ENCODE measurements around the gene NPRL2. TPM values are rescaled to one million over a fixed set of nuclear protein-coding genes. Genes with fewer than 3 reads are reported as not detected.

Gene NPRL2
- total RNA-seq, 3 donors from 2014 or later (not counting 1 experiment from before 2014, with no cell fraction given): 78.9 to 87.6 (median 80.9) TPM

DNA sequence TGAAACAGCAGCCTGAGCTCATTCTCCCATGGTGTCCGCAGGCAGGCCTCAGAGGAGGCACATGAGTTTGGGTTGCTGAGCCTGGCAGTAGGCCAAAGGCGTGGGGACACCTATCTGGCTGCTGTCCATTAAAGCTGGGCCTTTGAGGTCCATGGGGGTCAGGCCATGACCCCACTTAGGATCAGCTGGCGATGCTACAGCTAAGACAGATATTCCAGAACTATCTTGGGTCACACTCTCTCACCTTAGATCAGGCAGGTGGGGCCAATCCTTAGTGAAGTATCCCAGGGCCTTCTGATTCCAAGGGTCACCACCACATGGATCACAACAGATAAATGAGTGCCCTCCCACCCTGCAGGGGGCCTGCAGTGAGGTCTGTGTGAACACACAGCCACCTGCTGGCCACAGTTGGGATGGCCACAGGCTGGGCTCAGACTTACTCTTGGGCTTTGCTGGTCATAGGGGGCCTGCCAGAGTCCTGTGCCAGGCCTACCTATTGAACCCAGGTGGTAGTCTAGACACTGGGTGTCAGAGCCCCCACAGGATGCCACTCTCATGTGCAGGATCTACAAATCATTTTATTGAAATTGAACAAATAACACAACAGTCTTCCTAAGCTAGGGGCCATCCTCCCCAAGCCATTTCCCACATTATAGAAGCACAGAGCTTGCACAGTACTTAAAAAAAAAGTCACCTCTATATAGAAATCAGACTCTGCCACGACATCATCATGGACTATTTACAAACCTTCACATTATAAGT is 26.0 kb downstream of the NPRL2 start:
- peak in 1 of 3 donors; percentile 26 for ATAC-seq
- Histone ChIP-seq H3K36me3 (ENCODE audit: control insufficient read depth, insufficient read depth, low read length) (peaks cover 11% of the 10 kb centered on the region), H3K27ac (ENCODE audit: low read length) (no peak overlapping the region), H3K4me3 (ENCODE audit: low read length) (no peak overlapping the region), H3K27me3 (ENCODE audit: control insufficient read depth, insufficient read depth, low read length) (no peaks in the 10 kb centered on the region), H3K4me1 (ENCODE audit: control insufficient read depth, insufficient read depth, low read length) (peaks cover 52% of the 10 kb centered on the region), H3K9me3 (ENCODE audit: control insufficient read depth, insufficient read depth, low read length) (no peaks in the 10 kb centered on the region)
- no peaks in the 10 kb centered on the region for H3K36me3 Mint-ChIP-seq
- intact Hi-C loops (cut with micrococcal nuclease): no loop called here
- peak overlapping the region; percentile 38 to 52 for H3K27ac Mint-ChIP-seq
- peaks cover 10 to 46% of the 10 kb centered on the region in 2 donors for H3K4me1 Mint-ChIP-seq
- TF ChIP-seq, protein P1, sequence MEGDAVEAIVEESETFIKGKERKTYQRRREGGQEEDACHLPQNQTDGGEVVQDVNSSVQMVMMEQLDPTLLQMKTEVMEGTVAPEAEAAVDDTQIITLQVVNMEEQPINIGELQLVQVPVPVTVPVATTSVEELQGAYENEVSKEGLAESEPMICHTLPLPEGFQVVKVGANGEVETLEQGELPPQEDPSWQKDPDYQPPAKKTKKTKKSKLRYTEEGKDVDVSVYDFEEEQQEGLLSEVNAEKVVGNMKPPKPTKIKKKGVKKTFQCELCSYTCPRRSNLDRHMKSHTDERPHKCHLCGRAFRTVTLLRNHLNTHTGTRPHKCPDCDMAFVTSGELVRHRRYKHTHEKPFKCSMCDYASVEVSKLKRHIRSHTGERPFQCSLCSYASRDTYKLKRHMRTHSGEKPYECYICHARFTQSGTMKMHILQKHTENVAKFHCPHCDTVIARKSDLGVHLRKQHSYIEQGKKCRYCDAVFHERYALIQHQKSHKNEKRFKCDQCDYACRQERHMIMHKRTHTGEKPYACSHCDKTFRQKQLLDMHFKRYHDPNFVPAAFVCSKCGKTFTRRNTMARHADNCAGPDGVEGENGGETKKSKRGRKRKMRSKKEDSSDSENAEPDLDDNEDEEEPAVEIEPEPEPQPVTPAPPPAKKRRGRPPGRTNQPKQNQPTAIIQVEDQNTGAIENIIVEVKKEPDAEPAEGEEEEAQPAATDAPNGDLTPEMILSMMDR (IDR thresholded peaks at IDR 0.05): peak; percentile 80
- WGBS (ENCODE audit: insufficient coverage): 68% methylated on average over 4 of the region's 4 CpGs
- peak; percentile 59 to 76 for DNase-seq
- no peaks in the 10 kb centered on the region for H3K27me3 Mint-ChIP-seq (ENCODE audit: low read depth in 2 of 2)
- peak overlapping the region; percentile 28 for H3K4me3 Mint-ChIP-seq
- H3K9me3 Mint-ChIP-seq: no peaks in the 10 kb centered on the region

DNA sequence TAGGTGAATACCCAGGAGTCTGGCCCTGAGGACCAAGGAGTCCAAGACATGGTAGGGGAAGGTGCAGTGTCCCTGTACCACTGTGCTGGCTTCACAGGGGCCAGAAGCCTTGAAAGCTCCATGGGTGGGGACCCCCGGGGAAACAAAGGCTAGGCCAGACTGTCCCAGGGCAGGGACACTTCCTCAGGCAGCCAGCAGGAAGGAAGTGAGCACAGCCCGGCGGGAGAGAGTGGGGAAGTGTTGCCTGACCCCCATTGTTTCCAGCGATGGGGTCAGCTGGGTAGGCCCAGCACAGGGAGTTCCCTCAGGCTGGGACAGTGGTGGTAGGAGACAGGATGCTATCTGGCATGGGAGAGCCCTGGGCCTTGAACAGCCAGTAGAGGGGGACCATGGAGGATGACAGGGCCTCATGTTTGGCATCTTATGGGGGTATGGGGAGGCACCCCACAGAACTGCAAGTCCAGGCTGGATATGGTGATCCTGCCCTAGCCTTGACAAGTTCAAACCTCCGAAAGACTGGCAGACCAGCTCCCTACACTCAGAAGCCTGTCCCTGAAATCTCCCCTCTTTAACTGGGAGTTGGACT is 26.9 kb downstream of the NPRL2 start:
- Histone ChIP-seq H3K27me3 (ENCODE audit: control insufficient read depth, insufficient read depth, low read length) (no peaks in the 10 kb centered on the region), H3K36me3 (ENCODE audit: control insufficient read depth, insufficient read depth, low read length) (peaks cover 8% of the 10 kb centered on the region), H3K4me1 (ENCODE audit: control insufficient read depth, insufficient read depth, low read length) (peaks cover 59% of the 10 kb centered on the region), H3K9me3 (ENCODE audit: control insufficient read depth, insufficient read depth, low read length) (no peaks in the 10 kb centered on the region), H3K27ac (ENCODE audit: low read length) (no peak overlapping the region), H3K4me3 (ENCODE audit: low read length) (no peak overlapping the region)
- no peaks in the 10 kb centered on the region for H3K27me3 Mint-ChIP-seq (ENCODE audit: low read depth in 2 of 2)
- TF ChIP-seq, protein P1 (IDR thresholded peaks at IDR 0.05): no peak
- H3K4me3 Mint-ChIP-seq: no peak overlapping the region
- intact Hi-C loops (cut with micrococcal nuclease): no loop called here
- no peak for DNase-seq
- H3K4me1 Mint-ChIP-seq: peaks cover 18 to 54% of the 10 kb centered on the region in 2 donors
- 61% methylated on average over 5 of the region's 5 CpGs for WGBS (ENCODE audit: insufficient coverage)
- no peaks in the 10 kb centered on the region for H3K9me3 Mint-ChIP-seq
- ATAC-seq: no peak
- H3K27ac Mint-ChIP-seq: peak overlapping the region; percentile 50 to 64
- H3K36me3 Mint-ChIP-seq: no peaks in the 10 kb centered on the region

DNA sequence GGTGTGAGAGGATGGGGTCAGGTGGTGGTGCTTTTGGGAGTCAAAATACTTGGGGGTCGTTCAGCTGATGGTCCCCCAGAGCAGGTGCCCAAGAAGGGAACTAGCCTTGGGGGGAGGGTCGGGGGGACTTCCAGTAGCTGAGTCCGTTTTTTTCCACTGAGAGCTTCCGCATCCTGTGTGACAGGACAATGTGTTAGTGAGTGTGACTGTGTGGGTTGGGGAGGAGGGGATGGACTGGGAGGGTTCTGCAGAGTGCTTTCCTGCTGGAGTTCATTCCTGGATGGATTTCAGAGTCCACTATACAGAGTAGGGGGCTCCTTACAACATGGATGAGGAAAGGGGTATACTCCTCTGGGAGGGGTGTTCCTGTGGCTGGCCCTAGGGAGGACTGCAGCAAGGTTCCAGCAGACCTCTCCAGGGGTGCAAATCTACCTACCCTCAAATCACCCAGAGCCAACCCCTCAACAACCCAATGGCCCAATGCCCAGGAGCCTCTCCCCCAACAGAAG is 27.4 kb downstream of the NPRL2 start:
- no peaks in the 10 kb centered on the region for H3K27me3 Mint-ChIP-seq (ENCODE audit: low read depth in 2 of 2)
- no peak for DNase-seq
- no peak for ATAC-seq
- Histone ChIP-seq H3K36me3 (ENCODE audit: control insufficient read depth, insufficient read depth, low read length) (peaks cover 8% of the 10 kb centered on the region), H3K9me3 (ENCODE audit: control insufficient read depth, insufficient read depth, low read length) (no peaks in the 10 kb centered on the region), H3K27me3 (ENCODE audit: control insufficient read depth, insufficient read depth, low read length) (no peaks in the 10 kb centered on the region), H3K27ac (ENCODE audit: low read length) (no peak overlapping the region), H3K4me3 (ENCODE audit: low read length) (no peak overlapping the region), H3K4me1 (ENCODE audit: control insufficient read depth, insufficient read depth, low read length) (peaks cover 59% of the 10 kb centered on the region)
- H3K9me3 Mint-ChIP-seq: no peaks in the 10 kb centered on the region
- H3K27ac Mint-ChIP-seq: peak overlapping the region; percentile 50 to 64
- peaks cover 17 to 55% of the 10 kb centered on the region in 2 donors for H3K4me1 Mint-ChIP-seq
- TF ChIP-seq, protein P1 (IDR thresholded peaks at IDR 0.05): no peak
- 59% methylated on average over 4 of the region's 4 CpGs for WGBS (ENCODE audit: insufficient coverage)
- H3K36me3 Mint-ChIP-seq: no peaks in the 10 kb centered on the region
- intact Hi-C loops (cut with micrococcal nuclease): no loop called here
- H3K4me3 Mint-ChIP-seq: peak overlapping the region; percentile 28

Data from natural killer cell (primary cell).